Trophoblast cell (in vitro differentiated cells and primary cell): Measurements from ENCODE around the gene AXIN2.
"Not testable (repeated sequence)": the region's sequence is repeated elsewhere in the genome, so short reads cannot be mapped to it uniquely, and the experiment has no call there.

Experiments
- DNase-seq, 2 donors: peaks; one replicate each; pipeline ENCODE4 v3.0.0-alpha.2; 2016
- H2AFZ ChIP-seq: 2 replicates; pipeline ENCODE4 v1.6.1; 2013; ENCODE audit warnings: low read length, moderate library complexity, mild to moderate bottlenecking; ENCODE audit not compliant: insufficient read depth, poor library complexity
- H2AK5ac ChIP-seq: 2 replicates; pipeline ENCODE4 v1.6.1; 2013; ENCODE audit warnings: mild to moderate bottlenecking, low read length
- H2BK120ac ChIP-seq: 2 replicates; pipeline ENCODE4 v1.6.1; 2013; ENCODE audit warnings: low read length, mild to moderate bottlenecking, moderate library complexity; ENCODE audit not compliant: insufficient read depth, poor library complexity
- H2BK12ac ChIP-seq: 2 replicates; pipeline ENCODE4 v1.6.1; 2013; ENCODE audit warnings: mild to moderate bottlenecking, low read length, moderate library complexity
- H2BK5ac ChIP-seq: 2 replicates; pipeline ENCODE4 v1.6.1; 2013; ENCODE audit warnings: low read length, low read depth, moderate library complexity, mild to moderate bottlenecking; ENCODE audit not compliant: poor library complexity
- H3K14ac ChIP-seq: 2 replicates; pipeline ENCODE4 v1.6.1; 2013; ENCODE audit warnings: mild to moderate bottlenecking, low read length
- H3K18ac ChIP-seq: 2 replicates; pipeline ENCODE4 v1.6.1; 2013; ENCODE audit warnings: mild to moderate bottlenecking, low read length
- H3K23ac ChIP-seq: 2 replicates; pipeline ENCODE4 v1.6.1; 2013; ENCODE audit warnings: low read length
- H3K27ac ChIP-seq: 2 replicates; pipeline ENCODE4 v1.5.1; 2013; ENCODE audit warnings: low read depth, mild to moderate bottlenecking, inconsistent platforms, low read length, moderate library complexity
- H3K27me3 ChIP-seq: 2 replicates; pipeline ENCODE4 v1.6.1; 2013; ENCODE audit warnings: inconsistent platforms, mild to moderate bottlenecking, low read length, moderate library complexity; ENCODE audit not compliant: insufficient read depth
- H3K36me3 ChIP-seq, 2 experiments: 1 replicate in 1 of 2; 2 replicates in 1 of 2; pipeline ENCODE4 v1.6.1; 2013; ENCODE audit warnings: low read length in 2 of 2, mild to moderate bottlenecking in 2 of 2, moderate library complexity in 1 of 2; ENCODE audit not compliant: insufficient read depth in 2 of 2, control insufficient read depth in 1 of 2
- H3K4ac ChIP-seq: 2 replicates; pipeline ENCODE4 v1.6.1; 2013; ENCODE audit warnings: low read depth, mild to moderate bottlenecking, low read length, moderate library complexity
- H3K4me1 ChIP-seq, 2 experiments: 1 replicate in 1 of 2; 2 replicates in 1 of 2; pipeline ENCODE4 v1.6.1; 2013; ENCODE audit warnings: low read length in 2 of 2, mild to moderate bottlenecking in 2 of 2, moderate library complexity in 1 of 2; ENCODE audit not compliant: insufficient read depth in 2 of 2, control insufficient read depth in 1 of 2
- H3K4me2 ChIP-seq: 2 replicates; pipeline ENCODE4 v1.6.1; 2013; ENCODE audit warnings: inconsistent platforms, mild to moderate bottlenecking, low read length, moderate library complexity
- H3K4me3 ChIP-seq: 2 replicates; pipeline ENCODE4 v1.5.1; 2013; ENCODE audit warnings: mild to moderate bottlenecking, low read depth, low read length, inconsistent platforms
- H3K79me1 ChIP-seq: one replicate; pipeline ENCODE4 v1.6.1; 2013; ENCODE audit warnings: low read length
- H3K79me2 ChIP-seq: 2 replicates; pipeline ENCODE4 v1.6.1; 2013; ENCODE audit warnings: low read length, mild to moderate bottlenecking; ENCODE audit not compliant: control insufficient read depth, insufficient read depth, poor library complexity
- H3K9ac ChIP-seq: 2 replicates; pipeline ENCODE4 v1.6.1; 2013; ENCODE audit warnings: mild to moderate bottlenecking, low read length
- H3K9me3 ChIP-seq: 2 replicates; pipeline ENCODE4 v1.6.1; 2013; ENCODE audit warnings: low read depth, mild to moderate bottlenecking, control low read depth, inconsistent platforms, low read length; ENCODE audit not compliant: insufficient read depth
- H4K12ac ChIP-seq: 2 replicates; pipeline ENCODE4 v1.6.1; 2013; ENCODE audit warnings: low read depth, mild to moderate bottlenecking, low read length, moderate library complexity
- H4K8ac ChIP-seq: 2 replicates; pipeline ENCODE4 v1.6.1; 2013; ENCODE audit warnings: low read depth, mild to moderate bottlenecking, low read length, moderate library complexity
- H4K91ac ChIP-seq: one replicate; pipeline ENCODE4 v1.6.1; 2013; ENCODE audit warnings: low read depth, mild to moderate bottlenecking, low read length, moderate library complexity
- WGBS: extraction: QIAGEN DNeasy Blood & Tissue Kit; methylation state at CpG from one replicate; pipeline ENCODE4 v1.1.7; 2013; ENCODE audit warnings: missing lambda C conversion rate; ENCODE audit not compliant: insufficient read length, insufficient coverage; ENCODE audit errors: extremely low coverage; 5-methylcytosine and 5-hydroxymethylcytosine counted together

Gene AXIN2

DNA sequence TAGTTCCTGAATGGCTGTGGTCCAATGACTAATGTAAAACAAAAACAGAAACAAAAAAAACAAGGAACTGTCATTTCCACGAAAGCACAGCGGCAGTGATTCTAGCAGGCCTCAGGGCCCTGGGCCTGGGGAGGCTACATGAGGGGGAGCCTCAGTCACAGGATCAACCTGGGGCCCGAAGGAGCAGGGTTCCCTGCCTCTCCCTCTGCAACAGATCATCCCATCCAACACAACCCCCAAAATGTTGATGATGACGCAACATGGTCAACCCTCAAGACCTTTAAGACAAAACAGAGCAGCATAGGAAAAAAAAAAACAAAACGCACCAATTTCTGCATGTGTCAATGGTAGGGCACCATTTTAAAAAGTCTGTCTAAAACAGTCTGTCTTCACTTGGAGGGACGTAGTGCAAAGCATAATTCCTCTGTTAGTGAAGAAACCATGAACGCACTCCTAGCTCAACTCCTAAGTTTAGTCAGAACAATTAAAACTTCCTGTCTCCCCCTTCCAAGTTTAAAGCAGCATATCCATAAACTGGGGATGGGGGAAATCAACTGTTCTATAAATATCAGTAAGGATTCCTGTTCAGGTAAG is 32.3 kb downstream of the AXIN2 start:
- Histone ChIP-seq H2BK120ac (peak overlapping the region; percentile 44), H2AK5ac (peak overlapping the region; percentile 15), H3K36me3 (peaks cover 15 to 17% of the 10 kb centered on the region in 2 experiments), H3K4me2 (no peak overlapping the region), H2BK12ac (peak overlapping the region; percentile 39), H3K4ac (no peak overlapping the region), H2BK5ac (peak overlapping the region; percentile 15), H3K79me2 (peaks cover 7% of the 10 kb centered on the region), H3K9me3 (peaks cover 2% of the 10 kb centered on the region), H3K79me1 (peaks cover 44% of the 10 kb centered on the region), H4K91ac (peak overlapping the region; percentile 45), H3K27ac (peak overlapping the region; percentile 5), H2AFZ (no peak overlapping the region), H3K9ac (no peak overlapping the region), H3K4me3 (no peak overlapping the region), H3K18ac (peak overlapping the region; percentile 80), H3K27me3 (no peaks in the 10 kb centered on the region), H3K23ac (no peak overlapping the region), H4K12ac (no peak overlapping the region), H3K4me1 (peaks cover 37 to 40% of the 10 kb centered on the region in 2 experiments), H3K14ac (peak overlapping the region; percentile 8), H4K8ac (peak overlapping the region; percentile 2)
- DNase-seq, result no peak
- no CpG with 5 or more reads among the region's 7 CpGs for WGBS

DNA sequence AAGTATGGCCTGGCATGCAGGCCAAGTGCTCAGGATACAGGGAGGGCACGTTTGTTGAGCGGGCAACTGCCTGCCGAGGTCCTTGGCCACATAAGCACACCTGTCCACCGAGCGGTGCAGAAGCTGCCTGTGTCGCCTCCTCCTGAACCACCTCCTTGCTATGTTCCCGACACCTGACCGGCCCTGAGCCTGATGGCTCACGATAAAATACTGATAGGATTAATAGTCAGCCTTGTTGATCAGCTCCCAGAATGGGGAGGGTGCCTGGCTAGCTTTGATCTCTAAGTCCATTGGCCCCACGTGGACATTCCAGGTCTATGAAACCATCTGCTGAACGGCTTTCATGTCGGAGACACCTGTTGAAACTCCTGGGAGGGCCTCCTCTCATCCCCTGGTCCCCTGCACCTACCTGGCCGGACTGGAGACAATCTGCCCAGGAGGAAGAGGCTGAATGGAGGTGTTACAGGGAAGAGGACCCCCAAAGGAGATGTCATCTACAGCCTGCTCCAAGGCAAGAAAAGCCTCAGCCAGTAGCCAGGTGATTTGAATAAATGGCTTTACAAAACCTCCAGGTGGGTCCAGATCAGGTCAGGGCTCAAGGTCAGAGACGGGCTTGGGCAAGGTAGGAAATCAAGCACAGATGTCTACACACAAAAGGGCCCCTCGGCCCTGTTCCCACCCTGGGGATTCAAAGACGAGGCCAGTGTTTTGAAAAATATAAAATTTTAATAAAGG is 33.4 kb downstream of the AXIN2 start:
- H2BK120ac ChIP-seq, result no peak overlapping the region
- no peak overlapping the region for H4K8ac ChIP-seq
- H3K14ac ChIP-seq, result no peak overlapping the region
- peaks cover 39 to 40% of the 10 kb centered on the region in 2 experiments for H3K4me1 ChIP-seq
- H3K36me3 ChIP-seq, result peaks cover 6 to 9% of the 10 kb centered on the region in 2 experiments
- no peak overlapping the region for H3K4ac ChIP-seq
- no peak overlapping the region for H2BK5ac ChIP-seq
- peaks cover 2% of the 10 kb centered on the region for H3K9me3 ChIP-seq
- H3K79me2 ChIP-seq, result peaks cover 7% of the 10 kb centered on the region
- H2AK5ac ChIP-seq, result peak overlapping the region; percentile 3
- no CpG with 5 or more reads among the region's 16 CpGs for WGBS
- H2AFZ ChIP-seq, result no peak overlapping the region
- peaks cover 44% of the 10 kb centered on the region for H3K79me1 ChIP-seq
- H3K4me2 ChIP-seq, result no peak overlapping the region
- H3K27me3 ChIP-seq, result no peaks in the 10 kb centered on the region
- no peak overlapping the region for H3K9ac ChIP-seq
- H3K23ac ChIP-seq, result no peak overlapping the region
- peak; percentile 53 to 56 for DNase-seq
- no peak overlapping the region for H3K27ac ChIP-seq
- no peak overlapping the region for H3K18ac ChIP-seq
- H4K12ac ChIP-seq, result no peak overlapping the region
- peak overlapping the region; percentile 23 for H2BK12ac ChIP-seq
- H4K91ac ChIP-seq, result peak overlapping the region; percentile 37
- no peak overlapping the region for H3K4me3 ChIP-seq

GRCh38 chr17:65527381-65527780 is 34.1 kb downstream of the AXIN2 start:
- Histone ChIP-seq H3K4ac (no peak overlapping the region), H4K8ac (no peak overlapping the region), H3K4me1 (peaks cover 32 to 38% of the 10 kb centered on the region in 2 experiments), H4K91ac (no peak overlapping the region), H2BK5ac (no peak overlapping the region), H3K9ac (no peak overlapping the region), H3K79me1 (peaks cover 37% of the 10 kb centered on the region), H2AFZ (no peak overlapping the region), H2BK12ac (no peak overlapping the region), H3K27ac (no peak overlapping the region), H3K14ac (no peak overlapping the region), H2BK120ac (peak overlapping the region; percentile 9), H3K27me3 (no peaks in the 10 kb centered on the region), H3K9me3 (peaks cover 2% of the 10 kb centered on the region), H3K18ac (no peak overlapping the region), H2AK5ac (no peak overlapping the region), H4K12ac (no peak overlapping the region), H3K23ac (no peak overlapping the region), H3K4me3 (no peak overlapping the region), H3K36me3 (peaks cover 2 to 4% of the 10 kb centered on the region in 2 experiments), H3K79me2 (peaks cover 5% of the 10 kb centered on the region), H3K4me2 (no peak overlapping the region)
- WGBS, result no CpG with 5 or more reads among the region's 8 CpGs
- DNase-seq, result no peak

- H3K9me3 ChIP-seq, H3K4me3 ChIP-seq, H4K12ac ChIP-seq, H3K14ac ChIP-seq, H2BK5ac ChIP-seq, H3K18ac ChIP-seq, H3K4ac ChIP-seq, H2BK120ac ChIP-seq, H3K27me3 ChIP-seq, H3K9ac ChIP-seq, H3K36me3 ChIP-seq, H4K91ac ChIP-seq, H2AK5ac ChIP-seq, H4K8ac ChIP-seq, DNase-seq, H3K23ac ChIP-seq, H2AFZ ChIP-seq, H3K4me2 ChIP-seq, H3K27ac ChIP-seq, H3K79me2 ChIP-seq, H2BK12ac ChIP-seq: not testable (repeated sequence)
- no CpG with 5 or more reads among the region's 7 CpGs for WGBS
- H3K4me1 ChIP-seq, result peaks cover 27 to 33% of the 10 kb centered on the region in 2 experiments
- H3K79me1 ChIP-seq, result peaks cover 32% of the 10 kb centered on the region
Observed at GRCh38 chr17:65526854-65527253, 34.6 kb downstream of the AXIN2 start.
